ENCODE data around the gene CHRDL2.

CHRDL2 gene

DNA sequence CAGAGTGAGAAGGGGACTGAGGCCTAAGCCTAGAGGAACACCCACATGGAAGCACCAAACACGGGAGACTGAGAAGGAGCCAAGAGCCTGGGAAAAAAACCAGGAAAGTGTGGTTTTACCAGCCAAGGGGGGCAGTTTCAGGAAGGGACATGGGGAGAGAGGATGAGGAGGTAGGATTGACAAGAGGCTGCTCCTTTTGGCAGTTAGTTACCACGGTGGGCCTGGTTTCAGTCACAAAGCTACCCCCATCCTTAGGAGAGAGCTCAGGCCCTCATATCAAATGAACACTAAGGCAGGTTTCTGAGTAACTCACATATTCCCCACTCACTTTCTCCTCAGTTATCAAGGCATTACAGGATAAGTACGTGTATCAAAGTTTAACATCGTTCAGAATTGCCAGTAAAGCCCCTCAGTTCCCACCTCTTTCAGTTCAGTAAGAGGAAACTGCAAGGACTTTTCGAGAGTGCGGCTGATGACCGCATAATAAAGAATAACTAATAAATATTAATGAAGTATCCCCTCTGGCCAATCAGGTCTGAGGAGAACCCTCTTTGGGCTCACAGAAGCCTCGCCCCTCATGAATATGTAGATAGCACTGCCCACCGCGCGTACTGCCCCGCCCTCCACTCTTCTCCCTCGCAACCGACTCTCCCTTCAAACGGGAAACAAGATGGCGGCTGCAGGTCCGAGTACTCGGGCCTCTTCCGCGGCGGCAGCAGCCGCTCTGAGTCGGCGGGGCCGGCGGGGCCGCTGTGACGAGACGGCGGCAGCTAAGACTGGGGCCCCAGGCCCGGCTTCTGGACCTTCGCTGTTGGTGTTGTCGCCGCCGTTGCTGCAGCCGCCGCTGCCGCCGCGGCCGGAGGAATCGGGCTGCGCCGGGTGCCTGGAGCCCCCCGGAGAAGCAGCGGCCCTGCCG lies 17.2 kb upstream of the CHRDL2 start, which contains the start of gene RNF169:
TSS of gene RNF169 (plus strand) at position 639 of the 916 bp plus-strand sequence. CDS start at position 671, 32 bp downstream.
- DNase-seq, result peak; percentile 94

- no peak for DNase-seq
Measured at GRCh38 chr11:74746868-74747267, 15.6 kb upstream of the CHRDL2 start.

GRCh38 chr11:74744277-74744676 lies 13.1 kb upstream of the CHRDL2 start:
- no peak for DNase-seq

DNA sequence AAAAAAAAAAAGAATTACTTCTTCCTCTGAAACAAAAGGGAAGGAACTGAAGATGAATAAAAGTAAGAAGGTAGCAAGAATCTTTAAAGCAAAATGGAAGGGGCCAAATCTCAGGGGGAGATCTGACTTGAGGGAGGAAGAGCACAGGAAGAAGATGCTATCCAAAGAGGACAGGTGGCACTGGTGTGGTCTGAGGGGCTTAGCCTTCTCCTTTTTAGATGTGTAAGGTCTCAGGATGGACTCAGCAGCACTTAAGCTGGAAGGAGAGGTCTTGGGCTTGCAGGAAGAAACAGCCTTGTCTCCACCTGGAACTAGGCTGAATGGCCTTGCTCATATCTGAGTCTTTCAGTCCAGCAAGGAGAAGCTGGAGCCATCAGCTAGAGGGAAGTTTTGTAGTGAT lies 12.4 kb upstream of the CHRDL2 start:
- DNase-seq, result no peak

- DNase-seq, result no peak
Measured at GRCh38 chr11:74742070-74742469, 10.8 kb upstream of the CHRDL2 start.

- DNase-seq, result peak; percentile 56
Measured at GRCh38 chr11:74739546-74740270, 8.5 kb upstream of the CHRDL2 start.

DNA sequence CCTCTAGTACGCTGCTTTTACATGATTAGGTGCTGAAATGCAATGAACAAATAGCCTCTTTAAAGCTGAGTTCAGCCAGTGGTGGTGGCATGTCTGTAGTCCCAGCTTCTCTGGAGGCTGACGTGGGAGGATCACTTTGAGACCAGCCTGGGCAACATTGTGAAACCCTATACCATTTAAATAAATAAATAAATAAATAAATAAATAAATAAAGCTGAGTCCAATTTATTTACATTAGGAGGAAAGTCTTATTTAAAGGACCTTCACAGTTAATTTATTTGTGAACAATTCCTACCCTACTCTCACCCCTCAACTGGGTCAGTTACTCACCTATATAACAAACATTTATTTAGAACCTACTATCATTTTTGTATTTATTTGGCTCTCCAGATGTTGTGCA lies 4.8 kb upstream of the CHRDL2 start:
- DNase-seq, result no peak

- no peak for DNase-seq
Measured at GRCh38 chr11:74735365-74735928, 4.2 kb upstream of the CHRDL2 start.

- no peak for DNase-seq
Measured at GRCh38 chr11:74734559-74734925, 3.3 kb upstream of the CHRDL2 start.

DNA sequence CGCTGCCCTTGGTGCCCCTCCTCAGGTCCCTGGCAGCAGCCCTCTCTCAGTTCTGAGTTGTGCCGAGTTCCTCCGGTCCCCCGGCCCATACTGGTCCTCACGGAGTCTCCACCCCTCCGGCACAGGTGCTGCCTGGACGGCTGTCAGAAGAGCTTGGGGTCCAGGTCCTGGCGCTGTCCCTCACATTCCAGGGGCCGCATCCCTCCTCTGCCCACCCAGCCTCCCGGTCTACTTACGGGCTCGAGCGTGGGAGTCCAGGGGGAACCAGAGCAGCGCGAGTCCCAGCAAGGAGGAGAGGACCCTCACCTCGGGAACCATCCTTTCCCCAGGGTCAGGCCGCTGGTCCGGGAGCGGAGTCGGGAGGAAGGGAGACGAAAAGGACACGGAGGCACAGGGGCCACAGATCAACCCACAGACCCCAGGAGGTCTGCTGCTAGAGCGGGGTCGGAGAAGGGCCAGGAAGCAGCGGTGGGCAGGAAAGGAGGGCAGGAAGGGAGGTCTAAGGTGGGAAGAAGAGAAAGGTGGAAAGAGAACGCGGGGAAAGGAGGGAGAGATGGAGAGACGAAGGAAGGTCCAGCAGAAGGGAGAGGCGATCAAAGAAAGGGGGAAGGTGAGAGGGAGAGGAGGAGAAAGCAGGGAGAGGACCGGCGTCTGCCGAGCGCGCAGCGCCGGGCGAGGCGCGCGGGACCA lies 510 bp downstream of the CHRDL2 start:
- no peak for DNase-seq

GRCh38 chr11:74729397-74729796 lies 1.8 kb downstream of the CHRDL2 start:
- no peak for DNase-seq

- peak; percentile 79 for DNase-seq
Measured at GRCh38 chr11:74726547-74727182, 4.6 kb downstream of the CHRDL2 start.

DNA sequence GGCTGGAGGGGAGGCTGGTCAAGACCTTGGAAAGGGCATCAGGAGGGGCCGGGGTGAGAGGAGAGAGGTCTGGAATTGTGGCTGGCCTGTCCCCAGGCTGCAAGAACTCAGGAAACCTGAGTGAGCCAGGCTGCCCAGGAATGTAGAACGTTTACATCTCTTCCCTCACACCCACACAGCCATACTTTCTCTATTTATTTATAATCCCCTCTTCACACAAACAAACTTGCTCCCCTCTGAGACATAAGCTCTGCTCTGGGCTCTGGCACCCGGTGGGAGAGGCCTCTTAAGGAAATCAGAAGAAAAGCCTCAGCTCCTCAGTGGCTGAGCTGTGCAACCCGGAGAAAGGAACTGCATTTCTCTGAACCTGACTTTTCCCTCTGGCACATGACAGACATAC lies 5.5 kb downstream of the CHRDL2 start:
- DNase-seq, result no peak

GRCh38 chr11:74723511-74723910 lies 7.7 kb downstream of the CHRDL2 start:
- no peak for DNase-seq

- no peak for DNase-seq
Measured at GRCh38 chr11:74721479-74721835, 9.8 kb downstream of the CHRDL2 start.

- peak; percentile 60 for DNase-seq
Measured at GRCh38 chr11:74720596-74721478, 10.4 kb downstream of the CHRDL2 start.

- DNase-seq, result no peak
Measured at GRCh38 chr11:74719011-74719410, 12.2 kb downstream of the CHRDL2 start.

DNA sequence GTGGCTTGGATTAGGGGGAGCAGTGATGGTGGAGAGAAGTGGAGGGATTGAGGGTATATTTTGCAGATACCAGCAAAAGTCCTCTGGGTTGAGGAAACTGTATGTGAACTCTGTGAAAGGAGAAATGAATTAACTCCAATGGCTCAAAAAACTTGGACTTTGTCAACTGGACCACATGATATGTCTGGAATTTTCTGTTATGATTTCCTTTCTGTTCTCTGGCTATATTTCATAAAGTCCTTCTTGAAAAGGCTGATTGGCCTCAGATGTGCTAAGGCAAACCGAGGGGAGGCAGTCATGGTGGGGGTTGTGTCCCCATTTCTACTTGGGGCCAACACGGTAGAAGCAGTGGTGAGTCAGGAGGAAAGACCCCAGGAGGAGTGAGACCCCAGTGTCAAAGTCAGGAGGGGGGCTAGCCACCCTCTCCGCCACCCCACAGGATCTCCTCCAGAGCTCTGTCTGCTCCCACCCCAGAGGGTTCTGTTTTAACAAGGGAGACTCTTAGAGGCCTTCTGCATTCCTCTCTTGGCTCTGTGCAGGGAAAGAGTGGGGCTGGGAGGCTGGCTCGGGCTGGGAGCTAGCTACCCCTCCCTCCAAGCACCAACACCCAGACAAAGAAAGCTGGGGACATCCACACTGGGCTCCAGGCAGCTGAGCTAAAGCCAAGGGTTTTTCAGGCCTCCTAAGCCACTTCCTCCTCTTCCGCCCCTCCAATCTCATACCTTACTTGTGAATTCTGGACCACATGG lies 13.8 kb downstream of the CHRDL2 start:
- no peak for DNase-seq

DNA sequence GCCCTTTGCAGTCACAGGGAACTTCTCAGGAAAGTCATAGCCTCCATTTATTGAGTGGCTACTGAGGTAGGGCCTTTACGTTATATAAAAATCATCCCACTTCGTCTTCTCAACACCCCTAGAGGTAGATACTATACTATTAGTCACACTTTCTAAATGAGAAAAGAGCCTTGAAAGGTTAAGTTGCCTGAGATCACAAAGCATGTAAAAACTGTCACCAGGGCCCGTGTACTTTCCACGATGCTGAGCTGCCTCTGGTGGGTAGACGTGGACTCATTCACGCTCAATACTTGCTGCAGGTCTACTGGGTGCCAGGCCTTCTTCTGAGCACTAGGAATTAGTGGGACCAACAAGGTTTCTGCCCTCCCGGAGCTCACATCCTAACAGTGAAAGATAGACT lies 16.3 kb downstream of the CHRDL2 start:
- DNase-seq, result no peak

DNA sequence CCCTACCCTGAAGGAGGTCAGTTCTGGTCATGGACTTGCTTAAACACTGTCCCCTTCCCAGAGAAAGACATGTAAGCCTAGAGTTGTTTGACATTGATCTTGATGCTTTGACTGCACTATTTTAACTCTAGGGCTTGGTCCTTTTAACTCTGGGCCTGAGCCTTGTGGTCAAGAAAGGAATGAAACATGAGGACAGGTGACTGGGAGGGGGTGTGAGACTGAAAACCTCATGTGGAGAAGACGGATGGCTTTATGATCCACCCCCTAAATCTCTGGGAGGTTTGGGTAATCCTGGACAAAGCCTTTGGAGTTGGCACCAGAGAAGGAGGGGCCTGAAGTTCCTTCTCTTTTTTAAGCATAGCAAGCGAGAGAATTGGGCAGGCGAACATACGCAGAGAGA lies 17.5 kb downstream of the CHRDL2 start:
- no peak for DNase-seq
